ENCODE data around the gene MAPK12. TPM values are rescaled to one million over a fixed set of nuclear protein-coding genes. Genes with fewer than 3 reads are reported as not detected.

Gene MAPK12
- total and polyA plus RNA-seq, 2 of the 8 experiments (the other 6 are each of a cell fraction or from before 2014, with no cell fraction given) = 17.3 to 20.3 TPM

DNA sequence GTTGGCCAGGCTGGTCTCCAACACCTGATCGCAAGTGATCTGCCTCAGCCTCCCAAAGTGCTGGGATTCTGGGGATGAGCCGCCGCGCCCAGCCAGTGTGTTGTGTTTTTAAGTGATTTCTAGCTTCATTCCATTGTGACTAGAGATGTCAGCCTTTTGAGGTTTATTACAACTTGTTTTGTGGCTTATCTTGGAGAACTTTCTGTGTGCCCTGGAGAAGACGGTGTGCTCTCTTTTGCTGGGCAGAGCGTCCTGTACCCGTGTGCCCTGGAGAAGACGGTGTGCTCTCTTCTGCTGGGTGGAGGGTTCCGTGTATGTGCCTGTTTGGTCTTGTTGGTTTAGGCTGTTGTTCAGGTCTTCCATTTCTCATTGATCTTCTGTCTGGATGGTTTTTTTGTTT, 48.2 kb downstream of the MAPK12 start:
- H3K14ac ChIP-seq (ENCODE audit: insufficient read length) = no peak overlapping the region
- H3K79me1 ChIP-seq (ENCODE audit: low read depth, low read length) = peaks cover 3% of the 10 kb centered on the region; the same call in 1 of the 2 replicates
- no peak overlapping the region for H2BK120ac ChIP-seq (replicated peaks; ENCODE audit: low read depth, low read length)
- no peak overlapping the region for H3K56ac ChIP-seq (replicated peaks; ENCODE audit: insufficient read length, low read depth, low read length)
- DNase-seq (ENCODE audit: low read depth in 1 of 2, low spot score in 2 of 2) (no peak), FAIRE-seq (no peak)
- H3K4me3 ChIP-seq (ENCODE audit: extremely low read depth in 1 of 4, insufficient read depth in 2 of 4, low read depth in 3 of 4, low read length in 4 of 4) = no peak overlapping the region
- H3K23me2 ChIP-seq (ENCODE audit: low read depth, low read length) = no peaks in the 10 kb centered on the region
- H3K23ac ChIP-seq (ENCODE audit: insufficient read length) = no peak overlapping the region
- TF ChIP-seq, protein P1, sequence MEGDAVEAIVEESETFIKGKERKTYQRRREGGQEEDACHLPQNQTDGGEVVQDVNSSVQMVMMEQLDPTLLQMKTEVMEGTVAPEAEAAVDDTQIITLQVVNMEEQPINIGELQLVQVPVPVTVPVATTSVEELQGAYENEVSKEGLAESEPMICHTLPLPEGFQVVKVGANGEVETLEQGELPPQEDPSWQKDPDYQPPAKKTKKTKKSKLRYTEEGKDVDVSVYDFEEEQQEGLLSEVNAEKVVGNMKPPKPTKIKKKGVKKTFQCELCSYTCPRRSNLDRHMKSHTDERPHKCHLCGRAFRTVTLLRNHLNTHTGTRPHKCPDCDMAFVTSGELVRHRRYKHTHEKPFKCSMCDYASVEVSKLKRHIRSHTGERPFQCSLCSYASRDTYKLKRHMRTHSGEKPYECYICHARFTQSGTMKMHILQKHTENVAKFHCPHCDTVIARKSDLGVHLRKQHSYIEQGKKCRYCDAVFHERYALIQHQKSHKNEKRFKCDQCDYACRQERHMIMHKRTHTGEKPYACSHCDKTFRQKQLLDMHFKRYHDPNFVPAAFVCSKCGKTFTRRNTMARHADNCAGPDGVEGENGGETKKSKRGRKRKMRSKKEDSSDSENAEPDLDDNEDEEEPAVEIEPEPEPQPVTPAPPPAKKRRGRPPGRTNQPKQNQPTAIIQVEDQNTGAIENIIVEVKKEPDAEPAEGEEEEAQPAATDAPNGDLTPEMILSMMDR (IDR thresholded peaks at IDR 0.05; ENCODE audit: control extremely low read depth in 1 of 3, insufficient read depth in 1 of 3, low read depth in 1 of 3, low read length in 3 of 3) = no peak
- TF ChIP-seq CHD1 (IDR thresholded peaks at IDR 0.05; ENCODE audit: low read depth, low read length) (no peak), JUND (IDR thresholded peaks at IDR 0.05; ENCODE audit: low read length) (no peak)
- TF ChIP-seq, protein P2, sequence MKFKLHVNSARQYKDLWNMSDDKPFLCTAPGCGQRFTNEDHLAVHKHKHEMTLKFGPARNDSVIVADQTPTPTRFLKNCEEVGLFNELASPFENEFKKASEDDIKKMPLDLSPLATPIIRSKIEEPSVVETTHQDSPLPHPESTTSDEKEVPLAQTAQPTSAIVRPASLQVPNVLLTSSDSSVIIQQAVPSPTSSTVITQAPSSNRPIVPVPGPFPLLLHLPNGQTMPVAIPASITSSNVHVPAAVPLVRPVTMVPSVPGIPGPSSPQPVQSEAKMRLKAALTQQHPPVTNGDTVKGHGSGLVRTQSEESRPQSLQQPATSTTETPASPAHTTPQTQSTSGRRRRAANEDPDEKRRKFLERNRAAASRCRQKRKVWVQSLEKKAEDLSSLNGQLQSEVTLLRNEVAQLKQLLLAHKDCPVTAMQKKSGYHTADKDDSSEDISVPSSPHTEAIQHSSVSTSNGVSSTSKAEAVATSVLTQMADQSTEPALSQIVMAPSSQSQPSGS (IDR thresholded peaks at IDR 0.05; ENCODE audit: low read length) = no peak
- TF ChIP-seq, protein P3, sequence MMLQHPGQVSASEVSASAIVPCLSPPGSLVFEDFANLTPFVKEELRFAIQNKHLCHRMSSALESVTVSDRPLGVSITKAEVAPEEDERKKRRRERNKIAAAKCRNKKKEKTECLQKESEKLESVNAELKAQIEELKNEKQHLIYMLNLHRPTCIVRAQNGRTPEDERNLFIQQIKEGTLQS (IDR thresholded peaks at IDR 0.05; ENCODE audit: insufficient read depth, low read depth, low read length) = no peak
- H3K79me2 ChIP-seq (ENCODE audit: control insufficient read depth in 1 of 2, insufficient read depth in 2 of 2, low read length in 2 of 2) = peaks cover 0 to 11% of the 10 kb centered on the region in 2 experiments; a peak in 1 of 4 replicates
- H2BK15ac ChIP-seq (ENCODE audit: low read length) = no peak overlapping the region
- no peaks in the 10 kb centered on the region for H3K9me3 ChIP-seq (ENCODE audit: insufficient read depth in 2 of 2, low read depth in 1 of 2, low read length in 1 of 2)
- no peak overlapping the region for H3K9ac ChIP-seq (replicated peaks in 1 of 4; ENCODE audit: extremely low read depth in 1 of 4, low read depth in 3 of 4, low read length in 3 of 4)
- peaks cover 0 to 3% (median 0%) of the 10 kb centered on the region in 4 experiments; a peak in 2 of 7 replicates for H3K4me1 ChIP-seq (replicated peaks in 1 of 4; ENCODE audit: control insufficient read depth in 3 of 4, insufficient read depth in 4 of 4, low read length in 3 of 4)
- H4K5ac ChIP-seq (ENCODE audit: insufficient read length, low read depth, low read length) = no peak overlapping the region
- H2BK20ac ChIP-seq (ENCODE audit: low read length) = no peak overlapping the region
- ChIA-PET CTCF (ENCODE audit: partially characterized antibody) (interaction anchor here (3.4 kb wide), 1 partner anchor 64 kb away, joined by 20 read pairs; no protein-coding TSS in a partner anchor), POLR2A (ENCODE audit: partially characterized antibody) (no interaction called here)
- no peak overlapping the region for H2AFZ ChIP-seq (ENCODE audit: low read length)
- H2AK5ac ChIP-seq (ENCODE audit: low read depth, low read length) = no peak overlapping the region
- H3K27me3 ChIP-seq (replicated peaks in 1 of 4; ENCODE audit: control insufficient read depth in 3 of 4, extremely low read depth in 1 of 4, insufficient read depth in 3 of 4, low read length in 3 of 4) = no peaks in the 10 kb centered on the region
- H3K4me2 ChIP-seq (ENCODE audit: insufficient read depth in 1 of 2, low read depth in 2 of 2, low read length in 2 of 2) = no peak overlapping the region
- H3K4ac ChIP-seq (replicated peaks; ENCODE audit: insufficient read length, low read depth, low read length) = no peak overlapping the region
- no peak overlapping the region for H3K18ac ChIP-seq (ENCODE audit: extremely low read depth, low read length)
- H4K20me1 ChIP-seq (replicated peaks in 1 of 2; ENCODE audit: control insufficient read depth in 1 of 2, insufficient read depth in 2 of 2, low read length in 2 of 2) = peaks cover 6 to 24% of the 10 kb centered on the region in 2 experiments
- H3K27ac ChIP-seq (ENCODE audit: low read depth, low read length) = no peak overlapping the region
- H3K36me3 ChIP-seq (ENCODE audit: control insufficient read depth in 2 of 4, insufficient read depth in 4 of 4, low read length in 3 of 4) = peaks cover 8 to 45% (median 35%) of the 10 kb centered on the region in 4 experiments
- 95% methylated on average over 9 of the region's 9 CpGs; no CpG with 5 or more reads in 1 of the 2 experiments for WGBS, 2 experiments (ENCODE audit: extremely low coverage in 1 of 2, insufficient coverage in 1 of 2, insufficient read length in 1 of 2, insufficient replicate concordance in 2 of 2, low coverage in 1 of 2, low lambda C conversion rate in 2 of 2, missing lambda C conversion rate in 1 of 2)
- H2BK12ac ChIP-seq (ENCODE audit: low read depth, low read length) = no peak overlapping the region
- no peak overlapping the region for H2BK5ac ChIP-seq (ENCODE audit: low read depth, low read length)
- H4K91ac ChIP-seq (replicated peaks; ENCODE audit: insufficient read length, low read length) = no peak overlapping the region
- no peak overlapping the region for H4K8ac ChIP-seq (ENCODE audit: extremely low read depth, insufficient read depth, low read length)

All from H1 (cell line).